ENCODE data around the gene CCDC8.

CCDC8 gene

GRCh38 chr19:46408664-46409039 lies 4.7 kb downstream of the CCDC8 start:
- no peak for DNase-seq
- no peaks in the 10 kb centered on the region for H3K36me3 ChIP-seq
- H3K4me1 ChIP-seq = no peaks in the 10 kb centered on the region
- H3K9me3 ChIP-seq = no peaks in the 10 kb centered on the region
- H3K4me3 ChIP-seq (ENCODE audit: low read depth, low read length) = no peak overlapping the region
- H3K27me3 ChIP-seq = no peaks in the 10 kb centered on the region
- TF ChIP-seq CTCF (IDR thresholded peaks at IDR 0.05; ENCODE audit: low read depth, low read length) = no peak

- no peaks in the 10 kb centered on the region for H3K36me3 ChIP-seq
- no peaks in the 10 kb centered on the region for H3K4me1 ChIP-seq
- no peak for DNase-seq
- no peak for TF ChIP-seq CTCF (IDR thresholded peaks at IDR 0.05; ENCODE audit: low read depth, low read length)
- no peaks in the 10 kb centered on the region for H3K27me3 ChIP-seq
- H3K4me3 ChIP-seq (ENCODE audit: low read depth, low read length) = no peak overlapping the region
- H3K9me3 ChIP-seq = no peaks in the 10 kb centered on the region
These were observed 5.3 kb downstream of the CCDC8 start for GRCh38 chr19:46407856-46408663.

- no peak for DNase-seq
- no peaks in the 10 kb centered on the region for H3K36me3 ChIP-seq
- no peaks in the 10 kb centered on the region for H3K9me3 ChIP-seq
- TF ChIP-seq CTCF (IDR thresholded peaks at IDR 0.05; ENCODE audit: low read depth, low read length) = no peak
- no peaks in the 10 kb centered on the region for H3K4me1 ChIP-seq
- no peaks in the 10 kb centered on the region for H3K27me3 ChIP-seq
- no peak overlapping the region for H3K4me3 ChIP-seq (ENCODE audit: low read depth, low read length)
These were observed 6.4 kb downstream of the CCDC8 start for GRCh38 chr19:46406976-46407375.

GRCh38 chr19:46404753-46405468 lies 8.5 kb downstream of the CCDC8 start:
- no peak for TF ChIP-seq CTCF (IDR thresholded peaks at IDR 0.05; ENCODE audit: low read depth, low read length)
- DNase-seq = no peak
- H3K4me1 ChIP-seq = no peaks in the 10 kb centered on the region
- no peaks in the 10 kb centered on the region for H3K36me3 ChIP-seq
- H3K4me3 ChIP-seq (ENCODE audit: low read depth, low read length) = no peak overlapping the region
- H3K9me3 ChIP-seq = no peaks in the 10 kb centered on the region
- H3K27me3 ChIP-seq = no peaks in the 10 kb centered on the region

GRCh38 chr19:46404055-46404752 lies 9.2 kb downstream of the CCDC8 start:
- Histone ChIP-seq H3K9me3 (no peaks in the 10 kb centered on the region), H3K36me3 (no peaks in the 10 kb centered on the region), H3K27me3 (no peaks in the 10 kb centered on the region), H3K4me1 (no peaks in the 10 kb centered on the region), H3K4me3 (ENCODE audit: low read depth, low read length) (peak overlapping the region; percentile 42)
- DNase-seq = no peak
- TF ChIP-seq CTCF (IDR thresholded peaks at IDR 0.05; ENCODE audit: low read depth, low read length) = peak; percentile 42

All from BE2C (cell line).